Sigmoid colon (tissue), 4 donors: Measurements from ENCODE around the gene SLC26A9.

Experiments
- CTCF ChIP-seq, 4 experiments: fragments of 450-650 bp in 3 of 4; fragments of 200-600 bp in 1 of 4; IDR thresholded peaks; one replicate each; pipeline ENCODE4 v1.5.1; 2016 to 2019; ENCODE audit warnings: antibody characterized with exemption in 4 of 4, mild to moderate bottlenecking in 3 of 4, moderate library complexity in 2 of 4
- EP300 ChIP-seq, 4 donors: sonication (generic); formaldehyde crosslinking; IDR thresholded peaks; one replicate each; pipeline ENCODE4 v1.6.1; 2017; ENCODE audit warnings: antibody characterized with exemption in 4 of 4
- POLR2A ChIP-seq, 2 donors: fragments of 450-650 bp; IDR thresholded peaks; one replicate each; pipeline ENCODE4 v1.6.1; 2016; ENCODE audit warnings: antibody characterized with exemption in 2 of 2, mild to moderate bottlenecking in 2 of 2, moderate library complexity in 2 of 2
- POLR2AphosphoS5 ChIP-seq, 4 donors: sonication (generic); formaldehyde crosslinking; IDR thresholded peaks; one replicate each; pipeline ENCODE4 v1.6.1; 2017; ENCODE audit warnings: antibody characterized with exemption in 4 of 4

- TF ChIP-seq CTCF (IDR thresholded peaks at IDR 0.05) (no peak), POLR2A (IDR thresholded peaks at IDR 0.05) (no peak), POLR2AphosphoS5 (IDR thresholded peaks at IDR 0.05) (no peak), EP300 (IDR thresholded peaks at IDR 0.05) (no peak)
These were observed 46.5 kb upstream of the SLC26A9 start for GRCh38 chr1:205989786-205990185.
